Stimulated activated CD4-positive, alpha-beta T cell treated with anti-CD3 and anti-CD28 coated beads, TNF-alpha, amount 100 ng/mL, for 48 hours (primary cell): Measurements from ENCODE around the gene CDK7.

ENCODE experiments used
- DNase-seq, 3 donors: peaks; one replicate each; pipeline ENCODE4 v3.0.0-alpha.2; 2020; ENCODE audit warnings: low read depth in 3 of 3

CDK7 gene

GRCh38 chr5:69293882-69294281 is 59.2 kb downstream of the CDK7 start:
- DNase-seq: no peak

- DNase-seq: no peak
Measured at GRCh38 chr5:69295088-69295754, 60.5 kb downstream of the CDK7 start.

- no peak for DNase-seq
Measured at GRCh38 chr5:69299625-69300024, 64.9 kb downstream of the CDK7 start.

DNA sequence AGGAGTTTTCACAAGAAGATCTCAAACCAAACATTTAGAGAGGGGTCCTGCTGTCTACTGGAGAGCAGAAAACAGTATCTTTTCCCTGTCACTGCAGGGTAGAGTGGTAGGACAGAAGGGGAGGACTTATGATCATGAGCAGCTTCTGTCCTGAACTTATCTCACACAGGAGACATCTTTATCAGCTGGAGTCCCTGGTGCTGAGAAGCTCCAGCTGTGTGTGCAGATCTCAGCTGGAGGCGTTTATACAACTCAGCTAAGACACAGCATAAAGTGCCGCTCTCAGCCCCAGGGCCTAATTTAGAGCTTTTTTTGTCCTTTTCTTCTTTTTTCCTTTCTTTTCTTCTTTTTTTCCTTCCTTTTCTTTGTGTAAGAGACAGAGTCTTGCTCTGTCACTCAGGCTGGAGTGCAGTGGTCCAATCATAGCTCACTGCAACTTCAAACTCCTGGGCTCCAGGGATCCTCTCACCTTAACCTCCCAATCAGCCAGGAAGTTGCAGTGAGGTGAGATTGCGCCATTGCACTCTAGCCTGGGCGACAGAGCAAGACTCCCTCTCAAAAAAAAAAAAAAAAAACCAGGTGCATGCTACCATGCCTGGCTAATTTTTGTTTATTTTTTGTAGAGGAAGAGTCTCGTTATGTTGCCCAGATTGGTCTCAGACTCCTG is 66.0 kb downstream of the CDK7 start:
- DNase-seq: no peak

GRCh38 chr5:69305512-69305911 is 70.8 kb downstream of the CDK7 start:
- no peak for DNase-seq

DNA sequence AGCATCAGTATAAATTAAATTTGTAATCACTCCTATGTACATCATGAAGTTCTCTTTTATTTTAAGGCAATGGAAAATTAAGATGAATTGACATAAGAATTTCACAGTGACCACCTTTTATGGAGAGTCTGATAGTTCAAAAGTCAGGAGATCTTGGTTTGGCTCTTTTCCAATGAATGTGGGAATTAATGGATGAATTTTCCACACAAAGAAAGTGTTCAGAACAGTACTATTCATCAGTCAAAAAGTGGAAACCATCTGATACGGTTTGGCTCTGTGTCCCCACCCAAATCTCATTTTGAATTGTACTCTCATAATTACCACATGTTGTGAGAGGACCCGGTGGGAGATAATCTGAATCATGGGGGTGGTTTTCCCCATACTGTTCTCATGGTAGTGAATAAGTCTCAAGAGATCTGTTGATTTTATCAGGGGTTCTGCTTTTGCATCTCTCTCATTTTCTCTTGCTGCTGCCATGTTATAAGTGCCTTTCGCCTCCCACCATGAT is 73.4 kb downstream of the CDK7 start:
- no peak for DNase-seq

DNA sequence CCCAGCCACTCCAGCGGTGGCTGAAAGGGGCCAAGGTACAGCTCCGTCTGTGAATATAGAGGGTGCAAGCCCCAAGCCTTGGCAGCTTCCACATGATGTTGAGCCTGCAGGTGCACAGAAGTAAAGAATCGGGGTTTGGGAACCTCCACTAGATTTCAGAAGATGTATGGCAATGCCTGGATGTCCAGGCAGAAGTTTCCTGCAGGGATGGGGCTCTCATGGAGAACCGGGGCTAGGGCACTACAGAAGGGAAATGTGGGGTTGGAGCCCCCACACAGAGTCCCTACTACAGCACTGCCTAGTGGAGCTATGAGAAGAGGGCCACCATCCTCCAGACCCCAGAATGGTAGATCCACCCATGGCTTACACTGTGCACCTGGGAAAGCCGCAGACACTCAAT is 74.7 kb downstream of the CDK7 start:
- no peak for DNase-seq

DNA sequence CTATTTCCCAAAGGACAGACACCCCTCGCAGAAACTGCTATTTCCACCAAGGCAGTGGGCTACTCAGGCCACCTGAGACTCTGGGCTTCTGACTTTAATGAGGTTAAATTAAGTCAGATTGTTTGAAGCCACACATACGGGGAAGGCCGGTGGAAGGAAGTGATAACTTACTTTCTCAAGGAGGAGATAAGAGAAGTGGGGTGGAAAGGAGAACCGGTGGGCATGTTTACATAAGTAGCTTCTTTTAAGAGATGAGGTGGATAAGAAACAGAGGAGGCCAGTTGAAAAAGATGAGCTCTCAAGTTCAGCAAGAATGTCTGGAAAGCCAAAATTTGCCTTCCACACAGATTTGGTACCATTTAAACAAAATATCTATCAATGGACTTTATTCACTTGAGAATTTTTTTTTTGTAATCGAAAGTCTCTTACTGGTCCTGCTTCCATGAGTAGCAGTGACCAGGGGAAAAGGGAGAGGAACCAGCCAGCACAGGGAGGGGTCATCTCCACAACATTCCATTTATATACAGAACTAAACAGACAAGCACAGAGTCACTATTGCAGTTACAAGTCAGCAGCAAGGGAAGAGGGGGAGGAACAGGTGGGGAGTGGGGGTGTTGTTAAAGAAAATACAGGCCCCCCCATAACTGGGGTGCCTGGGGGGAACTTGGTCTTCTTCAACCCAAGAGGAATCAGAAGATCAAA is 77.9 kb downstream of the CDK7 start:
- DNase-seq: no peak

GRCh38 chr5:69313428-69313827 is 78.7 kb downstream of the CDK7 start:
- no peak for DNase-seq

DNA sequence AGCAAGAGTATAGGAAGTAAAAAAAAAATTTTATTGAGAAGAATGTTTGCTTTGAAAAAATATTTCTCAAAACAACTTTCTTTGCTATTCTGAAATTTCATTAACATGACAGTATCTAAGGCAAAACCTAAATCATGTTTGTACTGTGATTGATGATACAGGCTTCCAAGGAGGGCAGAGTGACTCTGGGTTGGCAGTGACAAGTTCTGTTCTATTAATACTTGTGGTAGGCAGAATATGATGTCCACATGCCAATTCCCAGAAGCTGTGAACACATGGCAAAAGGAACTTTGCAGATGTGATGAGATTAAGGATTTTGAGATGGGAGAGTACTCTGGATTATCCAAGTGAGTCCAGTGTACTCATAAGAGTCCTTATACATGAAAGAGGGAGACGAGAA is 81.3 kb downstream of the CDK7 start:
- DNase-seq: no peak

DNA sequence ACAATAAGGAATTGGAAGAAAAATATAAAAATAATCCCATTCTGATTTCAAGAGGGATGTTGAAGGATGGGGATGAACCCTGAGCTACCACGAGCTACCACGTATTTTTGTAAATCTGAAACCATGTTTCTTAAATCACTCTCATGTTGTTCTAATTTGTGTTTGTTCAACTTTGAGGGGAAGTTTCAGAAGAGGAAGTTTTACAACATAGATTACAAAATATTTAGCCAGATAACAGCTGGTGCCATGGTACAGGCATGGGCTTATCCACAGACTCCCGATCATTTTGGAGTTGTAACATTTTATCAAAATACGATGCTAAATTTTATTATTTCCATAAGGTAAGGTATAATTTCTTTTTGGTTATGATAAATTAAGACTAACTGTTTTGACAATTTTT is 82.7 kb downstream of the CDK7 start:
- no peak for DNase-seq

- DNase-seq: no peak
Measured at GRCh38 chr5:69326365-69326764, 91.7 kb downstream of the CDK7 start.
